HuH-7 (cell line): ENCODE results near the gene HEXD.

Source experiments
- DNase-seq: peaks from one replicate; pipeline ENCODE4 v3.0.0; 2011; ENCODE audit warnings: low spot score

HEXD gene

GRCh38 chr17:82490512-82491195 is 72.5 kb downstream of the HEXD start:
- DNase-seq: no peak

GRCh38 chr17:82491196-82491530 is 73.0 kb downstream of the HEXD start:
- DNase-seq: no peak

GRCh38 chr17:82491533-82491932 is 73.4 kb downstream of the HEXD start:
- no peak for DNase-seq
